Measurements from ENCODE around the gene ZNF467. TPM values are rescaled to one million over a fixed set of nuclear protein-coding genes. Genes with fewer than 3 reads are reported as not detected.

ZNF467 gene
- total and polyA plus RNA-seq, 2 experiments from 2014 or later = 0.10 to 0.40 TPM

- TF ChIP-seq ZNF331 (CRISPR knock-in tag; IDR thresholded peaks at IDR 0.05; ENCODE audit: low read depth) = no peak
These were observed 6.7 kb upstream of the ZNF467 start (continued) for GRCh38 chr7:149780056-149780455.

GRCh38 chr7:149779502-149779805, 6.1 kb upstream of the ZNF467 start:
- H3K79me2 ChIP-seq (replicated peaks; ENCODE audit: insufficient read depth) = no peaks in the 10 kb centered on the region
- Mint-ChIP-seq H3K27ac (no peak overlapping the region), H3K4me3 (no peak overlapping the region), H3K4me1 (peaks cover 16% of the 10 kb centered on the region), H3K36me3 (ENCODE audit: low read depth) (no peaks in the 10 kb centered on the region; the same call in 2 of the 3 replicates), H3K27me3 (ENCODE audit: insufficient read depth, low read depth, poor library complexity) (peaks cover 28% of the 10 kb centered on the region), H3K9me3 (no peaks in the 10 kb centered on the region)
- H3F3A ChIP-seq (replicated peaks; ENCODE audit: low read depth) = no peaks in the 10 kb centered on the region
- H2AFZ ChIP-seq = no peak overlapping the region
- H3K27ac ChIP-seq (ENCODE audit: low read depth) = no peak overlapping the region
- no peaks in the 10 kb centered on the region for H3K9me2 ChIP-seq (ENCODE audit: insufficient read depth)
- H3K4me3 ChIP-seq = no peak overlapping the region
- peaks cover 29% of the 10 kb centered on the region for H3K27me3 ChIP-seq (ENCODE audit: insufficient read depth)
- ATAC-seq = no peak
- peaks cover 3% of the 10 kb centered on the region for H3K4me1 ChIP-seq (ENCODE audit: insufficient read depth)
- H3K4me2 ChIP-seq = no peak overlapping the region
- no peak for DNase-seq (ENCODE audit: low spot score)
- no peaks in the 10 kb centered on the region for H3K36me3 ChIP-seq (ENCODE audit: insufficient read depth)
- no peak for TF ChIP-seq ZNF462 (CRISPR knock-in tag; IDR thresholded peaks at IDR 0.05)
- TF ChIP-seq EZH2 (IDR thresholded peaks at IDR 0.05; ENCODE audit: low read depth, unreplicated experiment) = no peak
- TF ChIP-seq NANOG (IDR thresholded peaks at IDR 0.05; ENCODE audit: borderline replicate concordance) = no peak
- TF ChIP-seq EZH2phosphoT487 (IDR thresholded peaks at IDR 0.05; ENCODE audit: unreplicated experiment) = no peak
- TF ChIP-seq ZNF114 (CRISPR knock-in tag; IDR thresholded peaks at IDR 0.05) = no peak
- no peak for TF ChIP-seq ETS1 (IDR thresholded peaks at IDR 0.05)
- TF ChIP-seq POLR2AphosphoS5 (IDR thresholded peaks at IDR 0.05; ENCODE audit: low read depth) = no peak
- no peak for TF ChIP-seq STAT1 (IDR thresholded peaks at IDR 0.05; ENCODE audit: unreplicated experiment)
- H4K20me1 ChIP-seq (replicated peaks; ENCODE audit: insufficient read depth) = 0 out of 2 replicates have a peak, but pooled peaks cover 6% of the 10 kb centered on the region
